Fibroblast of mammary gland (primary cell): ENCODE data around the gene QRFP.
A peak's percentile ranks its signal among the peaks of the same experiment; 100 is the strongest.

Source experiments
- DNase-seq: peaks from one replicate; pipeline ENCODE4 v3.0.0-alpha.2; 2010; ENCODE audit warnings: low read depth
- H3K4me3 ChIP-seq: 2 replicates; pipeline ENCODE4 v1.5.1; 2011; ENCODE audit warnings: low read depth, mild to moderate bottlenecking, low read length, moderate library complexity; ENCODE audit not compliant: control insufficient read depth
- TF ChIP-seq, protein P1 (sequence below): conservative IDR thresholded peaks from 2 replicates; pipeline ENCODE4 v1.5.1; 2011; ENCODE audit warnings: low read depth, low read length, inconsistent platforms; ENCODE audit not compliant: control insufficient read depth, insufficient read depth

Gene QRFP

DNA sequence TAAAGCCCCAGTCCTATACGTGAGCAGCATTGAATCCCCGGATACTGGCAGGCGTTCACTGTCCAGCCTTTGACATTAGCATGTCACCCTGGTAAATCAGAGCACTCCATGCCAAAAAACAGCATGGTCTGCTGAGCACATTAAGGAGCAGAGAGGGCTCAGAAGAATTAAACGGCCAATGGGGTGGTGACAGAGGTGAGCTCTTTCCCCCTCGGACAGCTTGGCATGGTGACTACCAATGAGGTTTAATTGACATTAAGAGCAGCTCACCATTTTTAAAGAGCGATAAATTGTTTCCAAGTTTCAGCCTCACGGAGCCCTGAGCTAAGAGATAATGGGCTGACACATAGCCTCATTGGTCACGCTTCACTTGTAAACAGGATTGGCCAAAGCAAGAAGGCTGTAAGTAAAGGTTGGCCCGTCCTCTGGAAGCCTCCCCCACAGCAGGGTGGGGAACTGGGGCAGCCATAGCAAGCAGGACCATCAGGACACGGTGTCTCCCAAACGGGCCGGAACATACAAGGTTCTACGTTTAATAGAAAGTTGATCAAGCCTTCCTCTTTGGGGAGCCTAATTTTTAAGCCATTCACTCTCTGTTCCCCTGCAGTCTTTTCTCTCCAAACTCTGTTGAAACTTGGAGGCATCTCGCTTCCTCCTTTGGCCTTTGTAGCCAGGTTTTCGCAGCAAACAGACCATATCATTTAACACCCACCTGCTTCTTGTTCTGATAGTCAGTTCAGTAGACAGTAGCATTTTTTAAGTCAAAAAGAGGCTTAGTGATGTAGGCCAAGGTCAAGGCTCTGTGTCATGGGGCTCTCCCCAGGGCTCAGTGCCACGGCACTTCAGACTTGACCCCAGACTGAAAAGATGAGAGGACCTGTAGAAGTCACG lies 25.9 kb downstream of the QRFP start:
- no peak for DNase-seq
- no peak overlapping the region for H3K4me3 ChIP-seq
- TF ChIP-seq, protein P1, sequence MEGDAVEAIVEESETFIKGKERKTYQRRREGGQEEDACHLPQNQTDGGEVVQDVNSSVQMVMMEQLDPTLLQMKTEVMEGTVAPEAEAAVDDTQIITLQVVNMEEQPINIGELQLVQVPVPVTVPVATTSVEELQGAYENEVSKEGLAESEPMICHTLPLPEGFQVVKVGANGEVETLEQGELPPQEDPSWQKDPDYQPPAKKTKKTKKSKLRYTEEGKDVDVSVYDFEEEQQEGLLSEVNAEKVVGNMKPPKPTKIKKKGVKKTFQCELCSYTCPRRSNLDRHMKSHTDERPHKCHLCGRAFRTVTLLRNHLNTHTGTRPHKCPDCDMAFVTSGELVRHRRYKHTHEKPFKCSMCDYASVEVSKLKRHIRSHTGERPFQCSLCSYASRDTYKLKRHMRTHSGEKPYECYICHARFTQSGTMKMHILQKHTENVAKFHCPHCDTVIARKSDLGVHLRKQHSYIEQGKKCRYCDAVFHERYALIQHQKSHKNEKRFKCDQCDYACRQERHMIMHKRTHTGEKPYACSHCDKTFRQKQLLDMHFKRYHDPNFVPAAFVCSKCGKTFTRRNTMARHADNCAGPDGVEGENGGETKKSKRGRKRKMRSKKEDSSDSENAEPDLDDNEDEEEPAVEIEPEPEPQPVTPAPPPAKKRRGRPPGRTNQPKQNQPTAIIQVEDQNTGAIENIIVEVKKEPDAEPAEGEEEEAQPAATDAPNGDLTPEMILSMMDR = no peak

- peak; percentile 63 for DNase-seq
- TF ChIP-seq, protein P1 = no peak
- H3K4me3 ChIP-seq = no peak overlapping the region
Measured at GRCh38 chr9:130869250-130869649, 27.4 kb downstream of the QRFP start.

- DNase-seq = no peak
- TF ChIP-seq, protein P1 = no peak
- no peak overlapping the region for H3K4me3 ChIP-seq
Measured at GRCh38 chr9:130868230-130868629, 28.4 kb downstream of the QRFP start.

GRCh38 chr9:130867556-130867955 lies 29.1 kb downstream of the QRFP start:
- no peak for DNase-seq
- H3K4me3 ChIP-seq = no peak overlapping the region
- TF ChIP-seq, protein P1 = no peak

GRCh38 chr9:130866474-130866965 lies 30.1 kb downstream of the QRFP start:
- TF ChIP-seq, protein P1 = peak; percentile 96
- peak; percentile 91 for DNase-seq
- H3K4me3 ChIP-seq = no peak overlapping the region

DNA sequence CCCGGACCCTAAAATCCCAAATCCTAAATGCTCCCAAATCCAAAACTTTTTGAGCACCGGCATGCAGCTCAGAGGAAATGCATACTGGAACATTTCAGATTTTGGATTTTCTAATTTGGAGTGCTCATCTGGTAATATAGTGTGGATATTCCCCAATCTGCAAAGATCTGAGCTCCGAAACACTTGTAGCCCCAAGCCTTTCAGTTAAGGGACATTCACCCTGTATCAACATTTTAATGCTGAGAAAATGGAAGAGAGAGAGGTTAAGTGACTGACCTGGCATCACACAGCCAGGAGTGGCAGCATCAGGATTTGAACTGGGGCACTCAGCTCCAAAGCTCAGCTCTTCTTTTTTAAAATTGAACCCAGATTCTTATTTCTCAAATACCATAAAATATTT lies 30.7 kb downstream of the QRFP start:
- DNase-seq = no peak
- no peak overlapping the region for H3K4me3 ChIP-seq
- TF ChIP-seq, protein P1 = no peak
